ENCODE results near the gene ZNF791.

ZNF791 gene

GRCh38 chr19:12681074-12681987 is 70.6 kb downstream of the ZNF791 start, which contains the start of gene DHPS:
TSS of gene DHPS (minus strand) at chr19:12681880. CDS start at chr19:12681766, 114 bp downstream.
- peak; percentile 30 for FAIRE-seq
- DNase-seq (ENCODE audit: insufficient read length, low spot score) = peak; percentile 84
- peak; percentile 71 for TF ChIP-seq POLR2A (IDR thresholded peaks at IDR 0.05; ENCODE audit: low read depth, low read length)
